Mucosa of gallbladder (tissue), 1 donor: ENCODE data around the gene RAB19. TPM values are rescaled to one million over a fixed set of nuclear protein-coding genes. Genes with fewer than 3 reads are reported as not detected.

Experiments
- DNase-seq: peaks from one replicate; pipeline ENCODE4 v3.0.0-alpha.2; 2020; ENCODE audit warnings: low spot score
- total RNA-seq: library from RNA; stranded (reverse); gene quantifications from one replicate; pipeline ENCODE4 v1.2.1, GENCODE V29; 2021
- donor health status: DM: no; HTN: no; CAD: no.

RAB19 gene
- total RNA-seq: 8.8 TPM

GRCh38 chr7:140403878-140404564 is at the start of gene RAB19:
RAB19 (plus strand) TSS chr7:140404058; CDS start chr7:140407647, 3,589 bp downstream.
- peak; percentile 22 for DNase-seq

- no peak for DNase-seq
These were observed 45.8 kb upstream of the RAB19 start for GRCh38 chr7:140358024-140358411.

- no peak for DNase-seq
These were observed 45.3 kb upstream of the RAB19 start for GRCh38 chr7:140358412-140359051.

GRCh38 chr7:140360697-140361229 is 43.1 kb upstream of the RAB19 start:
- no peak for DNase-seq

GRCh38 chr7:140364819-140365218 is 39.0 kb upstream of the RAB19 start:
- no peak for DNase-seq

- no peak for DNase-seq
These were observed 36.3 kb upstream of the RAB19 start for GRCh38 chr7:140367528-140367927.

- DNase-seq: no peak
These were observed 34.6 kb upstream of the RAB19 start for GRCh38 chr7:140369294-140369693.

GRCh38 chr7:140375323-140375722 is 28.5 kb upstream of the RAB19 start:
- no peak for DNase-seq

GRCh38 chr7:140375892-140376730 is 27.7 kb upstream of the RAB19 start:
- DNase-seq: no peak

- no peak for DNase-seq
These were observed 19.7 kb upstream of the RAB19 start for GRCh38 chr7:140383954-140384713.

- DNase-seq: no peak
These were observed 18.8 kb upstream of the RAB19 start for GRCh38 chr7:140384894-140385545.

- DNase-seq: no peak
These were observed 14.4 kb upstream of the RAB19 start for GRCh38 chr7:140389445-140389844.

GRCh38 chr7:140390034-140390433 is 13.8 kb upstream of the RAB19 start:
- DNase-seq: no peak

- DNase-seq: no peak
These were observed 13.2 kb upstream of the RAB19 start for GRCh38 chr7:140390466-140391190.

GRCh38 chr7:140391634-140392033 is 12.2 kb upstream of the RAB19 start:
- no peak for DNase-seq

GRCh38 chr7:140393756-140394306 is 10.0 kb upstream of the RAB19 start:
- DNase-seq: no peak

- DNase-seq: peak; percentile 84
These were observed 5.8 kb upstream of the RAB19 start, which contains the start of gene SLC37A3 for GRCh38 chr7:140397784-140398750. SLC37A3 (minus strand) TSS chr7:140398530; CDS start chr7:140382526, 16,004 bp downstream.

- no peak for DNase-seq
These were observed 5.0 kb upstream of the RAB19 start for GRCh38 chr7:140398821-140399220.

GRCh38 chr7:140400381-140400780 is 3.5 kb upstream of the RAB19 start:
- DNase-seq: no peak
